ENCODE data around the gene IL19.

GRCh38 chr1:206804156-206804737, 33.7 kb downstream of the IL19 start:
- TF ChIP-seq, protein P1, sequence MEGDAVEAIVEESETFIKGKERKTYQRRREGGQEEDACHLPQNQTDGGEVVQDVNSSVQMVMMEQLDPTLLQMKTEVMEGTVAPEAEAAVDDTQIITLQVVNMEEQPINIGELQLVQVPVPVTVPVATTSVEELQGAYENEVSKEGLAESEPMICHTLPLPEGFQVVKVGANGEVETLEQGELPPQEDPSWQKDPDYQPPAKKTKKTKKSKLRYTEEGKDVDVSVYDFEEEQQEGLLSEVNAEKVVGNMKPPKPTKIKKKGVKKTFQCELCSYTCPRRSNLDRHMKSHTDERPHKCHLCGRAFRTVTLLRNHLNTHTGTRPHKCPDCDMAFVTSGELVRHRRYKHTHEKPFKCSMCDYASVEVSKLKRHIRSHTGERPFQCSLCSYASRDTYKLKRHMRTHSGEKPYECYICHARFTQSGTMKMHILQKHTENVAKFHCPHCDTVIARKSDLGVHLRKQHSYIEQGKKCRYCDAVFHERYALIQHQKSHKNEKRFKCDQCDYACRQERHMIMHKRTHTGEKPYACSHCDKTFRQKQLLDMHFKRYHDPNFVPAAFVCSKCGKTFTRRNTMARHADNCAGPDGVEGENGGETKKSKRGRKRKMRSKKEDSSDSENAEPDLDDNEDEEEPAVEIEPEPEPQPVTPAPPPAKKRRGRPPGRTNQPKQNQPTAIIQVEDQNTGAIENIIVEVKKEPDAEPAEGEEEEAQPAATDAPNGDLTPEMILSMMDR (IDR thresholded peaks at IDR 0.05; ENCODE audit: low read depth, low read length) = no peak
- TF ChIP-seq EZH2phosphoT487 (IDR thresholded peaks at IDR 0.05; ENCODE audit: low read depth) = no peak
